A673 (cell line): ENCODE data around the gene SLC40A1. TPM values are rescaled to one million over a fixed set of nuclear protein-coding genes. Genes with fewer than 3 reads are reported as not detected.

Source experiments
- BruUV-seq: library from RNA; stranded (reverse); fragments of 400-500 nt; replicated peaks from 2 replicates; lab custom pipeline; 2021; lab: Mats Ljungman, UMichigan
- CTCF ChIA-PET: fragments of 300-600 bp; sonication (Branson Sonifier 250); formaldehyde crosslinking; loops from one replicate; lab custom pipeline; 2022; ENCODE audit warnings: antibody characterized with exemption; lab: Charles Lee
- POLR2A ChIA-PET: fragments of 300-600 bp; sonication (Branson Sonifier 250); formaldehyde crosslinking; loops from one replicate; lab custom pipeline; 2022; ENCODE audit warnings: antibody characterized with exemption; ENCODE audit not compliant: low non-redundant PET; lab: Charles Lee
- DNase-seq: peaks from one replicate; pipeline ENCODE4 v3.0.0-alpha.2; 2015; ENCODE audit warnings: low spot score
- H3K27ac ChIP-seq: fragments of 200-600 bp; sonication (generic); 2 replicates; pipeline ENCODE4 v1.5.1; 2016; ENCODE audit warnings: mixed run types, low read depth, mild to moderate bottlenecking, mixed read lengths, antibody characterized with exemption, low read length; ENCODE audit not compliant: poor library complexity, severe bottlenecking
- H3K27me3 ChIP-seq: fragments of 200-600 bp; sonication (generic); replicated peaks from 2 replicates; pipeline ENCODE4 v1.6.1; 2017; ENCODE audit warnings: mixed run types, low read depth, mild to moderate bottlenecking, mixed read lengths, antibody characterized with exemption, low read length; ENCODE audit not compliant: insufficient read depth, poor library complexity
- H3K36me3 ChIP-seq: fragments of 200-600 bp; sonication (generic); 2 replicates; pipeline ENCODE4 v1.6.1; 2016; ENCODE audit warnings: mixed run types, mild to moderate bottlenecking, mixed read lengths, antibody characterized with exemption, low read length; ENCODE audit not compliant: insufficient read depth, poor library complexity, severe bottlenecking
- H3K4me1 ChIP-seq: fragments of 200-600 bp; sonication (generic); 2 replicates; pipeline ENCODE4 v1.6.1; 2017; ENCODE audit warnings: mixed run types, mild to moderate bottlenecking, mixed read lengths, antibody characterized with exemption, low read length; ENCODE audit not compliant: insufficient read depth, poor library complexity, severe bottlenecking
- H3K4me3 ChIP-seq: fragments of 200-600 bp; sonication (generic); 2 replicates; pipeline ENCODE4 v1.5.1; 2016; ENCODE audit warnings: low read depth, mixed run types, mild to moderate bottlenecking, mixed read lengths, low read length; ENCODE audit not compliant: poor library complexity, severe bottlenecking
- H3K9me3 ChIP-seq: fragments of 200-600 bp; sonication (generic); 2 replicates; pipeline ENCODE4 v1.6.1; 2016; ENCODE audit warnings: mixed run types, low read depth, mild to moderate bottlenecking, mixed read lengths, antibody characterized with exemption, low read length; ENCODE audit not compliant: poor library complexity, severe bottlenecking
- EZH2 ChIP-seq: fragments of 200-600 bp; sonication (generic); IDR thresholded peaks from 2 replicates; pipeline ENCODE4 v1.6.1; 2017; ENCODE audit warnings: borderline replicate concordance, low read depth, mild to moderate bottlenecking, mixed read lengths, antibody characterized with exemption, low read length; ENCODE audit not compliant: poor library complexity, severe bottlenecking
- intact Hi-C: fragments of 100-400 bp; cut with micrococcal nuclease; formaldehyde crosslinking; loops from one replicate; pipeline ENCODE4 v1.10.0; 2022; ENCODE audit not compliant: unreplicated experiment
- total RNA-seq: library from RNA; stranded (reverse); gene quantifications from 2 replicates; pipeline ENCODE4 v1.2.3, GENCODE V29; 2021
- TF ChIP-seq, protein P1 (sequence below): fragments of 300-800, 200-600 bp; sonication (generic); conservative IDR thresholded peaks from 2 replicates; pipeline ENCODE4 v1.5.1; 2017; ENCODE audit warnings: low read depth, mild to moderate bottlenecking, antibody characterized with exemption, low read length, moderate library complexity, mixed read lengths

SLC40A1 gene
- total RNA-seq, 1 experiment from 2014 or later, result 1.9 TPM

DNA sequence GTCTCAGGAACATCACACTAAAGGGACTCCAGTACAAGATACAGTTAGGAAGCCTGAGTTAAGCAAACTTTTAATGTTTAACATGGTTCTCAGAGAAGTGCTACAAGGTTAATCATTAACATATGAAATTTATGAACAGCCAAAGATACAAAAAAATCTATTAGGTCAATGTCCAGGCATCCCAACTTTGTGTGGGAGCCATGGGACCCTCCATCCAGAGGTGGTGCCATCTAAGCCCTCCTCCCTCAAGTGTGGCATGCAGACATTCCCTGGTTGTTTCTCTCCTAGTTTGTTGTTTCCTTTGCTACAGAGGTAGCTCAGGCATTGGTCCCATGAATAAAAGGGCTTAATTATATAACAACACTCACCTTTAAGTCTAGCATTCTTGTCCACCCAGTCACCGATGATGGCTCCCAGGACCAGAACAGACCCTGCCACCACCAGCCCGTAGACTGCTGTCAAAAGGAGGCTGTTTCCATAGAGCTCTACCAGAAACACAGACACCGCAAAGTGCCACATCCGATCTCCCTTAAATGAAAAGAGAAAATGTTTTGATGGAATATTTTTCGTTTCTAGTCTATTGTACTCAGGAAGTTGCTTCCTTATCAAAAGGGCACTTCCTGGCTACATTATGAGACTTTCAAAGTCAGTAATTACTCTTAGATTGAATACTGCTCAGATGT is 5.7 kb downstream of the SLC40A1 start:
- no TSS peak for BruUV-seq
- TF ChIP-seq, protein P1, sequence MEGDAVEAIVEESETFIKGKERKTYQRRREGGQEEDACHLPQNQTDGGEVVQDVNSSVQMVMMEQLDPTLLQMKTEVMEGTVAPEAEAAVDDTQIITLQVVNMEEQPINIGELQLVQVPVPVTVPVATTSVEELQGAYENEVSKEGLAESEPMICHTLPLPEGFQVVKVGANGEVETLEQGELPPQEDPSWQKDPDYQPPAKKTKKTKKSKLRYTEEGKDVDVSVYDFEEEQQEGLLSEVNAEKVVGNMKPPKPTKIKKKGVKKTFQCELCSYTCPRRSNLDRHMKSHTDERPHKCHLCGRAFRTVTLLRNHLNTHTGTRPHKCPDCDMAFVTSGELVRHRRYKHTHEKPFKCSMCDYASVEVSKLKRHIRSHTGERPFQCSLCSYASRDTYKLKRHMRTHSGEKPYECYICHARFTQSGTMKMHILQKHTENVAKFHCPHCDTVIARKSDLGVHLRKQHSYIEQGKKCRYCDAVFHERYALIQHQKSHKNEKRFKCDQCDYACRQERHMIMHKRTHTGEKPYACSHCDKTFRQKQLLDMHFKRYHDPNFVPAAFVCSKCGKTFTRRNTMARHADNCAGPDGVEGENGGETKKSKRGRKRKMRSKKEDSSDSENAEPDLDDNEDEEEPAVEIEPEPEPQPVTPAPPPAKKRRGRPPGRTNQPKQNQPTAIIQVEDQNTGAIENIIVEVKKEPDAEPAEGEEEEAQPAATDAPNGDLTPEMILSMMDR, result no peak
- no peak for TF ChIP-seq EZH2
- no peaks in the 10 kb centered on the region for H3K27me3 ChIP-seq
- H3K9me3 ChIP-seq, result no peaks in the 10 kb centered on the region
- no peak overlapping the region for H3K27ac ChIP-seq
- CTCF ChIA-PET, result no interaction called here
- intact Hi-C loops, result no loop called here
- H3K36me3 ChIP-seq, result no peaks in the 10 kb centered on the region
- no peaks in the 10 kb centered on the region for H3K4me1 ChIP-seq
- no peak overlapping the region for H3K4me3 ChIP-seq
- no peak for DNase-seq
- POLR2A ChIA-PET, result no interaction called here

- peaks cover 4% of the 10 kb centered on the region for H3K4me1 ChIP-seq
- POLR2A ChIA-PET, result no interaction called here
- H3K36me3 ChIP-seq, result no peaks in the 10 kb centered on the region
- no peak overlapping the region for H3K4me3 ChIP-seq
- intact Hi-C loops, result no loop called here
- no peaks in the 10 kb centered on the region for H3K9me3 ChIP-seq
- DNase-seq, result no peak
- CTCF ChIA-PET, result no interaction called here
- H3K27ac ChIP-seq, result no peak overlapping the region
- H3K27me3 ChIP-seq, result no peaks in the 10 kb centered on the region
- no TSS peak for BruUV-seq
- TF ChIP-seq, protein P1, result no peak
- TF ChIP-seq EZH2, result no peak
Measured at GRCh38 chr2:189570570-189571031, 10.0 kb downstream of the SLC40A1 start.

DNA sequence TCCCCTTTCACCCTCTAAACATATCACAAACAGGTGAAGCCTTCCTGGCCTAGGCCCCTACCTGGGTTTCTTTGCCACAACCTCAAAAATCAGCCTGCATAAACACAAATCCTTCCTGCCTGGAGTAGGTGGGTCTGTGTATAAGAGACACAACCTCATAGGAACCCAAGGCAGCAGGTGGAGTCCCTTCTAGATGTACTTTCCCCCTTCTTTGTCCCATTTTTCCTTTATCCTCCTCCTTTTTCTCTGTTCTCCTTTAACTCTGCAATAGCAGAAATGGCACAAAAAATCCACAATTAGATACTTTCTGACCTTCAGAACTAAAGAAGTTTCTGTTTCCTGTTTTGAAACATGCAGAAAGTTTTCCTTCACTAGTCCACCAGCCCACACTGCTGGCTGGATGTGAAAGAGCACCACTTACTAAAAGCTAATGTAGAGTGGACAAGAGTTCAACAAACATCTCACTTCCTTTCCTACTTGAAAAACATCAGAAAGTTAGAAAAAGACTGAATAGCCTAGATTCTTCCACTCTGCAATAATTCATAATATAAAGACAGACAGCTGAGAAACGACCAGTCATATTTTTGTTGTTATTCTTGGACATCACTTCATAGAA is 11.2 kb downstream of the SLC40A1 start:
- H3K36me3 ChIP-seq, result no peaks in the 10 kb centered on the region
- H3K9me3 ChIP-seq, result no peaks in the 10 kb centered on the region
- intact Hi-C loops, result no loop called here
- H3K4me1 ChIP-seq, result peaks cover 4% of the 10 kb centered on the region
- POLR2A ChIA-PET, result no interaction called here
- H3K27me3 ChIP-seq, result no peaks in the 10 kb centered on the region
- CTCF ChIA-PET, result no interaction called here
- no peak overlapping the region for H3K4me3 ChIP-seq
- H3K27ac ChIP-seq, result no peak overlapping the region
- no TSS peak for BruUV-seq
- TF ChIP-seq, protein P1, result no peak
- no peak for TF ChIP-seq EZH2
- DNase-seq, result no peak
